HL-60 (cell line): ENCODE data around the gene FAAP20.

Experiments used
- DNase-seq, 2 experiments: peaks; one replicate each; pipeline ENCODE4 v3.0.0-alpha.2; 2010 to 2020; ENCODE audit warnings: low read depth in 1 of 2, low spot score in 1 of 2
- H3K27ac ChIP-seq: fragments of 250-450 bp; sonication (Bioruptor Pico); replicated peaks from 2 replicates; pipeline ENCODE4 v1.5.1; 2020; ENCODE audit warnings: mild to moderate bottlenecking, moderate library complexity
- H3K27me3 ChIP-seq: fragments of 250-450 bp; sonication (Bioruptor Pico); 2 replicates; pipeline ENCODE4 v1.5.1; 2021; ENCODE audit warnings: mild to moderate bottlenecking, moderate library complexity; ENCODE audit not compliant: insufficient read depth, poor library complexity, severe bottlenecking
- H3K4me3 ChIP-seq: replicated peaks from 2 replicates; pipeline ENCODE4 v1.5.1; 2011; ENCODE audit warnings: mild to moderate bottlenecking, control low read depth, low read length; ENCODE audit not compliant: insufficient read depth
- GABPA ChIP-seq: IDR thresholded peaks from 2 replicates; pipeline ENCODE4 v1.6.1; 2012; ENCODE audit warnings: low read depth
- POLR2AphosphoS5 ChIP-seq: IDR thresholded peaks from 2 replicates; pipeline ENCODE4 v1.6.1; 2012; ENCODE audit warnings: low read depth
- SPI1 ChIP-seq: IDR thresholded peaks from 2 replicates; pipeline ENCODE4 v1.6.1; 2012; ENCODE audit warnings: low read depth, mild to moderate bottlenecking, borderline replicate concordance
- TF ChIP-seq, protein P1 (sequence below): IDR thresholded peaks from 2 replicates; pipeline ENCODE4 v1.6.1; 2012; ENCODE audit warnings: low read depth; ENCODE audit not compliant: insufficient replicate concordance
- TF ChIP-seq, protein P2 (sequence below): IDR thresholded peaks from one replicate; pipeline ENCODE4 v1.5.1; 2011; ENCODE audit warnings: low read length, control low read depth, inconsistent platforms; ENCODE audit not compliant: insufficient read depth

FAAP20 gene

DNA sequence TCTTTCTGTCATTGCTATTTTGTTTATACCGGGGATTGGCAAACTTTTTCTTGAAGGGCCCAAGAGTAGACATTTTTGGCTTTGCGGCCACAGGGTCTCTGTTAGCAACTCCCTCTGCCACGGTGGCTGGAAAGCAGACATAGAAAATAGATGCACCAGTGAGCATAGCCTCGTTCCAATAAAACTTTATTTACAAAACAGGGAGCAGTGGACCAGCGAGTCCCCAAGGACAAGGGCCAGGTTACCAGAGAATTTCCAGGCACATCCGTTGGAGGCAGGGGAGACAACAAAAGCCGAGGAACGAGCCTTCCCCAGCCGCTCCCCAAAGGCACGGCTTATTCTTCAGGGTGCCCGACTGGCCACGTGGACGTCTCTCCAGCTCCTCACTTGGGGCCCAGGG, 26.5 kb downstream of the FAAP20 start:
- TF ChIP-seq GABPA (no peak), SPI1 (no peak), POLR2AphosphoS5 (no peak)
- TF ChIP-seq, protein P1, sequence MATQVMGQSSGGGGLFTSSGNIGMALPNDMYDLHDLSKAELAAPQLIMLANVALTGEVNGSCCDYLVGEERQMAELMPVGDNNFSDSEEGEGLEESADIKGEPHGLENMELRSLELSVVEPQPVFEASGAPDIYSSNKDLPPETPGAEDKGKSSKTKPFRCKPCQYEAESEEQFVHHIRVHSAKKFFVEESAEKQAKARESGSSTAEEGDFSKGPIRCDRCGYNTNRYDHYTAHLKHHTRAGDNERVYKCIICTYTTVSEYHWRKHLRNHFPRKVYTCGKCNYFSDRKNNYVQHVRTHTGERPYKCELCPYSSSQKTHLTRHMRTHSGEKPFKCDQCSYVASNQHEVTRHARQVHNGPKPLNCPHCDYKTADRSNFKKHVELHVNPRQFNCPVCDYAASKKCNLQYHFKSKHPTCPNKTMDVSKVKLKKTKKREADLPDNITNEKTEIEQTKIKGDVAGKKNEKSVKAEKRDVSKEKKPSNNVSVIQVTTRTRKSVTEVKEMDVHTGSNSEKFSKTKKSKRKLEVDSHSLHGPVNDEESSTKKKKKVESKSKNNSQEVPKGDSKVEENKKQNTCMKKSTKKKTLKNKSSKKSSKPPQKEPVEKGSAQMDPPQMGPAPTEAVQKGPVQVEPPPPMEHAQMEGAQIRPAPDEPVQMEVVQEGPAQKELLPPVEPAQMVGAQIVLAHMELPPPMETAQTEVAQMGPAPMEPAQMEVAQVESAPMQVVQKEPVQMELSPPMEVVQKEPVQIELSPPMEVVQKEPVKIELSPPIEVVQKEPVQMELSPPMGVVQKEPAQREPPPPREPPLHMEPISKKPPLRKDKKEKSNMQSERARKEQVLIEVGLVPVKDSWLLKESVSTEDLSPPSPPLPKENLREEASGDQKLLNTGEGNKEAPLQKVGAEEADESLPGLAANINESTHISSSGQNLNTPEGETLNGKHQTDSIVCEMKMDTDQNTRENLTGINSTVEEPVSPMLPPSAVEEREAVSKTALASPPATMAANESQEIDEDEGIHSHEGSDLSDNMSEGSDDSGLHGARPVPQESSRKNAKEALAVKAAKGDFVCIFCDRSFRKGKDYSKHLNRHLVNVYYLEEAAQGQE: no peak
- TF ChIP-seq, protein P2, sequence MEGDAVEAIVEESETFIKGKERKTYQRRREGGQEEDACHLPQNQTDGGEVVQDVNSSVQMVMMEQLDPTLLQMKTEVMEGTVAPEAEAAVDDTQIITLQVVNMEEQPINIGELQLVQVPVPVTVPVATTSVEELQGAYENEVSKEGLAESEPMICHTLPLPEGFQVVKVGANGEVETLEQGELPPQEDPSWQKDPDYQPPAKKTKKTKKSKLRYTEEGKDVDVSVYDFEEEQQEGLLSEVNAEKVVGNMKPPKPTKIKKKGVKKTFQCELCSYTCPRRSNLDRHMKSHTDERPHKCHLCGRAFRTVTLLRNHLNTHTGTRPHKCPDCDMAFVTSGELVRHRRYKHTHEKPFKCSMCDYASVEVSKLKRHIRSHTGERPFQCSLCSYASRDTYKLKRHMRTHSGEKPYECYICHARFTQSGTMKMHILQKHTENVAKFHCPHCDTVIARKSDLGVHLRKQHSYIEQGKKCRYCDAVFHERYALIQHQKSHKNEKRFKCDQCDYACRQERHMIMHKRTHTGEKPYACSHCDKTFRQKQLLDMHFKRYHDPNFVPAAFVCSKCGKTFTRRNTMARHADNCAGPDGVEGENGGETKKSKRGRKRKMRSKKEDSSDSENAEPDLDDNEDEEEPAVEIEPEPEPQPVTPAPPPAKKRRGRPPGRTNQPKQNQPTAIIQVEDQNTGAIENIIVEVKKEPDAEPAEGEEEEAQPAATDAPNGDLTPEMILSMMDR: no peak
- Histone ChIP-seq H3K27ac (no peak overlapping the region), H3K4me3 (no peak overlapping the region), H3K27me3 (no peaks in the 10 kb centered on the region)
- no peak for DNase-seq

DNA sequence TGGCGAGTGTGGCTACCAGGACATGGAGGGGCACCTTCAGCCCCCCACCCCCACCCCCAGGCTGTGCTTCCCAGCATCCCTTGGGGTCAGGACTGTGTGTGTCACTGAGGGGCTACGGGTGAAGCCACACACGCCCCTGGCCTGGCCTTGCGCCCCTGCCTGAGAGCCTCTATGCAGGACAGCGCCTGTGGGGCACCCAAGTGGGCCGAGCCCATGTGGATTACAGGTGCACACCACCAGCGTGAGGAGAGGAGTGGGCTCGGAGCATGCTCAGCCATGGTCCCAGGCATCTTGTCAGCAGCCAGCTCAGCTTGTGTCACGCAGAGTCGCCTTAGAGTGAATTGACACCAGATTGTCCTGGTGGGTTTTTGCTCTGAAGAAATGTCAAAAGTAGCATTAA, 27.9 kb downstream of the FAAP20 start:
- Histone ChIP-seq H3K27me3 (no peaks in the 10 kb centered on the region), H3K27ac (no peak overlapping the region), H3K4me3 (no peak overlapping the region)
- no peak for DNase-seq
- TF ChIP-seq POLR2AphosphoS5 (no peak), GABPA (no peak), SPI1 (no peak)
- TF ChIP-seq, protein P2: no peak
- TF ChIP-seq, protein P1: no peak

DNA sequence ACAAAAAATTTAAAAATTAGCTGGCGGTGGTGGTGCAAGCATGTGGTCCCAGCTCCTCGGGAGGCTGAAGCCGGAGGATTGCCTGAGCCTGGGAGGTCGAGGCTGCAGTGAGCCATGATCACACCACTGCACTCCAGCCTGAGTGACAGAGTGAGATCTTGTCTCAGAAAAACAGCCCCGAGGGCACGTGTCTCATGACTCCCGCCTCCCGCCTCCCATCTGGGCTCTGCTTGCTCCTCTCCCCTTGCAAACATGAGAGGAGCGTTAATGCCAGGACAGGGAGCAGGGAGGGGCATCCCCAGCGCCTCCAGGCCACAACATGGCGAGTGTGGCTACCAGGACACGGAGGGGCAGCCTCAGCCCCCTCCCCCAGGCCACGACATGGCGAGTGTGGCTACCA, 28.3 kb downstream of the FAAP20 start:
- TF ChIP-seq POLR2AphosphoS5 (no peak), SPI1 (no peak), GABPA (no peak)
- TF ChIP-seq, protein P2: no peak
- TF ChIP-seq, protein P1: no peak
- no peak overlapping the region for H3K4me3 ChIP-seq
- DNase-seq: no peak

More for the DNA sequence above, 28.3 kb downstream of the FAAP20 start:
- Histone ChIP-seq H3K27me3 (no peaks in the 10 kb centered on the region), H3K27ac (no peak overlapping the region)
